DOHH2 (cell line): ENCODE results near the gene ITIH5.

Experiments
- EZH2phosphoT487 ChIP-seq: fragments of 200-600 bp; sonication (generic); IDR thresholded peaks from 2 replicates; pipeline ENCODE4 v1.6.1; 2017; ENCODE audit warnings: borderline replicate concordance, mild to moderate bottlenecking, antibody characterized with exemption, low read length, moderate library complexity, mixed read lengths
- TF ChIP-seq, protein P1 (sequence below): fragments of 200-600 bp; sonication (generic); IDR thresholded peaks from one replicate; pipeline ENCODE4 v1.5.1; 2014; ENCODE audit warnings: antibody characterized with exemption, mild to moderate bottlenecking, low read depth, low read length; ENCODE audit not compliant: poor library complexity, severe bottlenecking

DNA sequence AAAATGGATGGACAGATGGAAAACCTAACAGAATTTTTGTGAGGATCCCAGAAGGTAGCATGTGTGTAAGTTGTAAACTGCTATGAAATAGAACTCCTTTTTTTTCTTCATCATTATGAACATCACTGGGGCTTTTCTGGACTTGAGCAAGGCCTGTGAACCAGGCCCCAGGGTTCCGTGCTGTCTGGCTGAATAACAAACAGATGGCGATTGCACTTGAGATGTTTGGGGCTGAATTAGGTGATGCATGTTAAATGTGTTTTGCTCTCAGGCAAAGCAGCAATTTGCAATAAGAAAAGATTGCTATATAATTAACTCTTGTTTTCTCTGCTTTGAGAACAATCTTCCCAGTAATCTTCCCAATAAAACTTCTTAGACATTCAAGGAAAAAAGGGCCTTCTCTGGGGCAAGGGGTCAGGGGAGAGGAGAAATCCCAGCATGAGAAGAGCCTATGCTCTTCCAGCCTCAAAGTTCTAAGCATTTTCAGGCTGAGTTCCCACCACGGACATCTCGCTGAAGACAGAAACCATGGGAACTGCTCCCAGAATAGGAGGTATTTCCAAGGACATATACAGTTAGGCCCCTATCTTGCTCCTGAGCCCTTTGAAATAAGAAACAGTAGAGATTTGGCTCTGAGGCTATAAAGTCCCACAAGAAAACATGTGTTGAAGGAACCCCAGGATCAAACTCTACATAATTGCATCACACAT, 98.7 kb downstream of the ITIH5 start:
- TF ChIP-seq, protein P1, sequence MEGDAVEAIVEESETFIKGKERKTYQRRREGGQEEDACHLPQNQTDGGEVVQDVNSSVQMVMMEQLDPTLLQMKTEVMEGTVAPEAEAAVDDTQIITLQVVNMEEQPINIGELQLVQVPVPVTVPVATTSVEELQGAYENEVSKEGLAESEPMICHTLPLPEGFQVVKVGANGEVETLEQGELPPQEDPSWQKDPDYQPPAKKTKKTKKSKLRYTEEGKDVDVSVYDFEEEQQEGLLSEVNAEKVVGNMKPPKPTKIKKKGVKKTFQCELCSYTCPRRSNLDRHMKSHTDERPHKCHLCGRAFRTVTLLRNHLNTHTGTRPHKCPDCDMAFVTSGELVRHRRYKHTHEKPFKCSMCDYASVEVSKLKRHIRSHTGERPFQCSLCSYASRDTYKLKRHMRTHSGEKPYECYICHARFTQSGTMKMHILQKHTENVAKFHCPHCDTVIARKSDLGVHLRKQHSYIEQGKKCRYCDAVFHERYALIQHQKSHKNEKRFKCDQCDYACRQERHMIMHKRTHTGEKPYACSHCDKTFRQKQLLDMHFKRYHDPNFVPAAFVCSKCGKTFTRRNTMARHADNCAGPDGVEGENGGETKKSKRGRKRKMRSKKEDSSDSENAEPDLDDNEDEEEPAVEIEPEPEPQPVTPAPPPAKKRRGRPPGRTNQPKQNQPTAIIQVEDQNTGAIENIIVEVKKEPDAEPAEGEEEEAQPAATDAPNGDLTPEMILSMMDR = no peak
- no peak for TF ChIP-seq EZH2phosphoT487
